H9 (cell line): ENCODE measurements around the gene ANKS1B. TPM values are rescaled to one million over a fixed set of nuclear protein-coding genes. Genes with fewer than 3 reads are reported as not detected.

Source experiments
- DNase-seq: peaks from one replicate; pipeline ENCODE4 v3.0.0-alpha.2; 2017
- H2AFZ ChIP-seq: one replicate; pipeline ENCODE4 v1.6.1; 2013; ENCODE audit warnings: mild to moderate bottlenecking, low read length, control low read depth, moderate library complexity
- H2AK5ac ChIP-seq: 2 replicates; pipeline ENCODE4 v1.6.1; 2013; ENCODE audit warnings: low read length, control low read depth, mixed read lengths; ENCODE audit not compliant: insufficient read length
- H2BK120ac ChIP-seq: one replicate; pipeline ENCODE4 v1.6.1; 2013; ENCODE audit warnings: low read depth, mild to moderate bottlenecking, low read length, control low read depth, inconsistent platforms; ENCODE audit not compliant: poor library complexity, severe bottlenecking
- H2BK12ac ChIP-seq: 2 replicates; pipeline ENCODE4 v1.6.1; 2013; ENCODE audit warnings: low read length, control low read depth, mixed read lengths, low read depth; ENCODE audit not compliant: insufficient read length
- H2BK15ac ChIP-seq: 2 replicates; pipeline ENCODE4 v1.6.1; 2013; ENCODE audit warnings: low read depth, low read length, control low read depth
- H2BK20ac ChIP-seq: one replicate; pipeline ENCODE4 v1.6.1; 2013; ENCODE audit warnings: low read depth, mild to moderate bottlenecking, low read length, control low read depth, inconsistent platforms; ENCODE audit not compliant: poor library complexity, severe bottlenecking
- H2BK5ac ChIP-seq: 2 replicates; pipeline ENCODE4 v1.6.1; 2013; ENCODE audit warnings: low read length, control low read depth, mixed read lengths; ENCODE audit not compliant: insufficient read length
- H3K14ac ChIP-seq: 2 replicates; pipeline ENCODE4 v1.6.1; 2013; ENCODE audit warnings: low read length, control low read depth; ENCODE audit not compliant: insufficient read depth
- H3K18ac ChIP-seq: 2 replicates; pipeline ENCODE4 v1.6.1; 2013; ENCODE audit warnings: low read depth, mild to moderate bottlenecking, mixed read lengths, low read length, control low read depth; ENCODE audit not compliant: insufficient read length
- H3K23ac ChIP-seq: 2 replicates; pipeline ENCODE4 v1.6.1; 2013; ENCODE audit warnings: low read length, control low read depth, mixed read lengths, low read depth; ENCODE audit not compliant: insufficient read length
- H3K23me2 ChIP-seq: 2 replicates; pipeline ENCODE4 v1.6.1; 2013; ENCODE audit warnings: low read depth, mild to moderate bottlenecking, mixed read lengths, low read length, control low read depth; ENCODE audit not compliant: insufficient read length, poor library complexity, severe bottlenecking
- H3K27ac ChIP-seq: 2 replicates; pipeline ENCODE4 v1.5.1; 2013; ENCODE audit warnings: low read length, control low read depth, mixed read lengths, low read depth; ENCODE audit not compliant: insufficient read length
- H3K27me3 ChIP-seq: 2 replicates; pipeline ENCODE4 v1.6.1; 2013; ENCODE audit warnings: low read length, control low read depth, inconsistent platforms; ENCODE audit not compliant: insufficient read depth
- H3K4ac ChIP-seq: 2 replicates; pipeline ENCODE4 v1.6.1; 2013; ENCODE audit warnings: low read depth, mild to moderate bottlenecking, control low read depth, inconsistent platforms, low read length, moderate library complexity
- H3K4me1 ChIP-seq: 2 replicates; pipeline ENCODE4 v1.6.1; 2013; ENCODE audit warnings: low read length, control low read depth, inconsistent platforms; ENCODE audit not compliant: insufficient read depth
- H3K4me2 ChIP-seq: 2 replicates; pipeline ENCODE4 v1.6.1; 2013; ENCODE audit warnings: low read length, control low read depth, mixed read lengths; ENCODE audit not compliant: insufficient read length, insufficient read depth
- H3K56ac ChIP-seq: 2 replicates; pipeline ENCODE4 v1.6.1; 2013; ENCODE audit warnings: low read depth, mild to moderate bottlenecking, mixed read lengths, low read length, control low read depth; ENCODE audit not compliant: insufficient read length
- H3K79me1 ChIP-seq: 2 replicates; pipeline ENCODE4 v1.6.1; 2013; ENCODE audit warnings: low read depth, mild to moderate bottlenecking, moderate library complexity, low read length, control low read depth, inconsistent platforms; ENCODE audit not compliant: insufficient read depth, poor library complexity, severe bottlenecking
- H3K79me2 ChIP-seq: 2 replicates; pipeline ENCODE4 v1.6.1; 2013; ENCODE audit warnings: low read length, control low read depth, inconsistent platforms; ENCODE audit not compliant: insufficient read depth
- H3K9ac ChIP-seq: 2 replicates; pipeline ENCODE4 v1.6.1; 2013; ENCODE audit warnings: low read length, control low read depth, mixed read lengths; ENCODE audit not compliant: insufficient read length; ENCODE audit errors: extremely low read depth
- H3K9me3 ChIP-seq: one replicate; pipeline ENCODE4 v1.6.1; 2013; ENCODE audit warnings: low read depth, low read length, inconsistent platforms; ENCODE audit not compliant: control insufficient read depth
- H3T11ph ChIP-seq: one replicate; pipeline ENCODE4 v1.6.1; 2013; ENCODE audit warnings: mild to moderate bottlenecking, low read length, control low read depth, inconsistent platforms
- H4K20me1 ChIP-seq: one replicate; pipeline ENCODE4 v1.6.1; 2013; ENCODE audit not compliant: control insufficient read depth, insufficient read length, insufficient read depth
- H4K5ac ChIP-seq: 2 replicates; pipeline ENCODE4 v1.6.1; 2013; ENCODE audit warnings: low read depth, mild to moderate bottlenecking, mixed read lengths, low read length, control low read depth; ENCODE audit not compliant: insufficient read length
- H4K8ac ChIP-seq: replicated peaks from 2 replicates; pipeline ENCODE4 v1.6.1; 2013; ENCODE audit warnings: low read length, control low read depth, mixed read lengths, low read depth; ENCODE audit not compliant: insufficient read length
- H4K91ac ChIP-seq: 2 replicates; pipeline ENCODE4 v1.6.1; 2013; ENCODE audit warnings: low read depth, mild to moderate bottlenecking, moderate library complexity, mixed read lengths, low read length, control low read depth; ENCODE audit not compliant: insufficient read length
- H3K27ac Mint-ChIP-seq, 3 experiments: 2 replicates in 2 of 3; 3 replicates in 1 of 3; pipeline ENCODE4 v1.8.0; 2020 to 2021; ENCODE audit warnings: mixed read lengths in 3 of 3, mild to moderate bottlenecking in 1 of 3, moderate library complexity in 1 of 3
- H3K27me3 Mint-ChIP-seq: 2 replicates; pipeline ENCODE4 v1.8.0; 2021; ENCODE audit warnings: low read depth, mild to moderate bottlenecking, moderate library complexity, mixed read lengths
- H3K36me3 Mint-ChIP-seq, 3 experiments: 2 replicates in 2 of 3; 3 replicates in 1 of 3; pipeline ENCODE4 v1.8.0; 2020 to 2021; ENCODE audit warnings: low read depth in 3 of 3, mixed read lengths in 3 of 3; ENCODE audit not compliant: insufficient read depth in 1 of 3
- H3K4me1 Mint-ChIP-seq, 2 experiments: 2 replicates each; pipeline ENCODE4 v1.8.0; 2020; ENCODE audit warnings: mixed read lengths in 2 of 2
- H3K4me3 Mint-ChIP-seq, 2 experiments: 2 replicates in 1 of 2; 3 replicates in 1 of 2; pipeline ENCODE4 v1.8.0; 2020 to 2021; ENCODE audit warnings: mild to moderate bottlenecking in 2 of 2, mixed read lengths in 2 of 2, moderate library complexity in 1 of 2
- H3K9me3 Mint-ChIP-seq, 2 experiments: 2 replicates in 1 of 2; 3 replicates in 1 of 2; pipeline ENCODE4 v1.8.0; 2020; ENCODE audit warnings: mild to moderate bottlenecking in 2 of 2, mixed read lengths in 2 of 2, moderate library complexity in 1 of 2
- WGBS: extraction: QIAGEN DNeasy Blood & Tissue Kit; methylation state at CpG from one replicate; pipeline ENCODE4 v1.1.7; 2013; ENCODE audit warnings: missing lambda C conversion rate, low lambda C conversion rate, mixed read lengths; ENCODE audit not compliant: insufficient read length; ENCODE audit errors: extremely low coverage; 5-methylcytosine and 5-hydroxymethylcytosine counted together
- total RNA-seq: library from RNA; stranded (reverse); gene quantifications from 2 replicates; pipeline ENCODE4 v1.2.1, GENCODE V29; 2021
- TF ChIP-seq, protein P1 (sequence below): fragments of 200-600 bp; sonication (generic); conservative IDR thresholded peaks from 3 replicates; pipeline ENCODE4 v1.8.0; 2021; ENCODE audit warnings: antibody characterized with exemption, mild to moderate bottlenecking

ANKS1B gene
- total RNA-seq, 1 experiment from 2014 or later = 4.1 TPM

DNA sequence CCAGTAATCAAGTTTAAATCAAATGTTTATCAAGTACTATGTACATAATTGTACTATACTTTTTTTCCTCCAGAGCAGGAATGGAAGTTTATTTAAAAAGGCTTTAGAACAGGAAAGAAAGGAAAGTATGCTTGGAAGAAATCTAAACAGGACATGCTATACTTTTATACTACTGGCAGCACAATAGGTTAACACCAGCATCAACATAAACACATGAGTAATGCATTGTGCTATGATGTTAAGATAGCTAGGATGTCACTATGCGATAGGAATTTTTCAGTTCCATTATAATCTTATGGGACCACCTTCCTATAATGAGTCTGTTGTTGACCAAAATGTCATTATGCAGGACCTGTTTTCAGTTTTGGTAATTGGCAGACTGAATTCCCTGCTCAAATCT, 41.5 kb upstream of the ANKS1B start:
- no peak overlapping the region for H4K91ac ChIP-seq
- no peak overlapping the region for H2AFZ ChIP-seq
- H3K9ac ChIP-seq = no peak overlapping the region
- H2BK15ac ChIP-seq = no peak overlapping the region
- H3T11ph ChIP-seq = no peak overlapping the region
- Mint-ChIP-seq H3K27me3 (peaks cover 2% of the 10 kb centered on the region), H3K9me3 (no peaks in the 10 kb centered on the region), H3K36me3 (no peaks in the 10 kb centered on the region), H3K4me3 (no peak overlapping the region), H3K27ac (no peak overlapping the region), H3K4me1 (no peaks in the 10 kb centered on the region)
- H3K9me3 ChIP-seq = no peaks in the 10 kb centered on the region
- H3K27me3 ChIP-seq = no peaks in the 10 kb centered on the region
- H3K79me2 ChIP-seq = no peaks in the 10 kb centered on the region
- H2BK12ac ChIP-seq = no peak overlapping the region
- H2AK5ac ChIP-seq = no peak overlapping the region
- H4K20me1 ChIP-seq = no peaks in the 10 kb centered on the region
- no CpG with 5 or more reads among the region's 1 CpG for WGBS
- H4K5ac ChIP-seq = no peak overlapping the region
- no peaks in the 10 kb centered on the region for H3K23me2 ChIP-seq
- H2BK120ac ChIP-seq = no peak overlapping the region
- no peaks in the 10 kb centered on the region for H3K79me1 ChIP-seq
- H3K56ac ChIP-seq = no peak overlapping the region
- no peak overlapping the region for H2BK5ac ChIP-seq
- H2BK20ac ChIP-seq = no peak overlapping the region
- H3K4me2 ChIP-seq = no peak overlapping the region
- H3K18ac ChIP-seq = no peak overlapping the region
- H3K4me1 ChIP-seq = no peaks in the 10 kb centered on the region
- no peak overlapping the region for H3K14ac ChIP-seq
- no peak overlapping the region for H3K27ac ChIP-seq
- TF ChIP-seq, protein P1, sequence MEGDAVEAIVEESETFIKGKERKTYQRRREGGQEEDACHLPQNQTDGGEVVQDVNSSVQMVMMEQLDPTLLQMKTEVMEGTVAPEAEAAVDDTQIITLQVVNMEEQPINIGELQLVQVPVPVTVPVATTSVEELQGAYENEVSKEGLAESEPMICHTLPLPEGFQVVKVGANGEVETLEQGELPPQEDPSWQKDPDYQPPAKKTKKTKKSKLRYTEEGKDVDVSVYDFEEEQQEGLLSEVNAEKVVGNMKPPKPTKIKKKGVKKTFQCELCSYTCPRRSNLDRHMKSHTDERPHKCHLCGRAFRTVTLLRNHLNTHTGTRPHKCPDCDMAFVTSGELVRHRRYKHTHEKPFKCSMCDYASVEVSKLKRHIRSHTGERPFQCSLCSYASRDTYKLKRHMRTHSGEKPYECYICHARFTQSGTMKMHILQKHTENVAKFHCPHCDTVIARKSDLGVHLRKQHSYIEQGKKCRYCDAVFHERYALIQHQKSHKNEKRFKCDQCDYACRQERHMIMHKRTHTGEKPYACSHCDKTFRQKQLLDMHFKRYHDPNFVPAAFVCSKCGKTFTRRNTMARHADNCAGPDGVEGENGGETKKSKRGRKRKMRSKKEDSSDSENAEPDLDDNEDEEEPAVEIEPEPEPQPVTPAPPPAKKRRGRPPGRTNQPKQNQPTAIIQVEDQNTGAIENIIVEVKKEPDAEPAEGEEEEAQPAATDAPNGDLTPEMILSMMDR = no peak
- no peak for DNase-seq
- no peak overlapping the region for H4K8ac ChIP-seq
- no peak overlapping the region for H3K4ac ChIP-seq
- no peak overlapping the region for H3K23ac ChIP-seq
